HG02885 (cell line): ENCODE results near the gene ZSCAN31.

ENCODE experiments used
- ATAC-seq: cut with Tn5 transposase; IDR thresholded peaks from one replicate; pipeline ENCODE4 v1.9.1; 2021; ENCODE audit warnings: mild to moderate bottlenecking; ENCODE audit not compliant: unreplicated experiment, poor library complexity

ZSCAN31 gene

DNA sequence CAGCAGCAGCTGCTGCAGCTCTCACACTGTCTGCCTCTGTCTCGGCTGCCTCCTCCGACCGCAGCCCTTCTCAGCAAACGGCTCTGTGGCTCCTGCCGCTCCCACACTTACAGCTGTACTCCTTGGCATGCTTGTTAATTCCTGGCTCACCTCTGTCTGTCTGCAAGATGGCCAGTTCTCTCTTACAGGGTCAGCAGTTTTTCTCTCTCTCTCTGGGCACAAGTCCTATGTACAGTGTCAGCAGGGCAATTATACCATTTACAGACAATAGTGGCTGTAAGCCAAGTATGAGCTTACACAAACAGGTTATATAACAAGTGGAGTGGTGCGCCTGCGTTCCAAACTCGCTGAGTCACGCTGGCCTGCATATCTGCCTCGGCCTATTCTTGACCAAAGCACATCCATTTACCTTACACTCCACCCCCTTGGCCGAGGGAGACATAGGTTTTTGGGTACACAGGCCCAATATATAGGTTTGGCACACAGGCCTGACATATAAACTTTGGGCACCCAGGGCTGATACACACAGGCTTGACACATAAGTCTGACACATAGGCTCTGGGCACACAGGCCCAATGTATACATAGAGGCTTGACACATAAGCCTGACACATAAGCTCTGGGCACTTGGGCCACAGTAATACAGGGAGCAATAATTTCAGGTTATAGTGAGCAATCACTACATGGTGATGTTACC lies 18.2 kb upstream of the ZSCAN31 start:
- no peak for ATAC-seq

DNA sequence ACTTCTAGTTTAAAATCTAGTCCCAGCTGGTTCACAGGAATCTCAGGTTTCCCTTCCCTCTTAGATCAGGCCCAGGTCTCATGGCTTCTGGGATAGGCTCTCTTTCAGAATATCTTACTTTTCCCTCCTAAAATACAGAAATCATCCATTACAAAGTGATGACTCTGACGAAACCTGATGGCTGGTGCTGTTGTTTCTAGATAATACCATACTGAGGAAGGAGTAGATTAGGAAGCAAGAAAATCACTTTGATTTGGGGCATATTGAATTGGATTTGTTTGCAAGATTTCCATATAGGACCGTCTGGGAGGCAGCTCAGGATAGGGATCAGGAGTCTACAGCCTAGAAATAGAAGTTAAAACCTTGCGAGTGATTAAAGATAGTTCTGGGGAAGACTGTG lies 17.4 kb upstream of the ZSCAN31 start:
- no peak for ATAC-seq

- ATAC-seq: no peak
Observed at GRCh38 chr6:28351493-28351925, 15.6 kb upstream of the ZSCAN31 start.

DNA sequence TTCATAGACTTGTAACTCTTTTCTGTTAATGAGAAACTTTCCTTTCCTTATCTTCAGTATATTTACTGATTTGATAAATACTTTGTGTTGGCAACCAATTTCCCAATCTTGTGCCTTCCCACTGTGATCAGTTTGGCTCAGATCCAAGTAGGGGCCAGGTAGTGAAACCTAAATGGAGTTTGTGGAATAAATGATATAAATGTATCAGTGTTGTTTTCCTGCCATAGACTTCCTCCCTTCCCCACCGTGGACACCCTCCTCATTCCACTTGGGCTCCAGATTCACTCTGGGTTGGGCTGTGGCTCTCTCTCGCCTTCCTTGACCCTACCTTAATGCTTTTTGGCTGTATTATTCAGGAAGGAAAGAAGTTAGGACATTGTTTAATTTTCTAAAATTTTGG lies 15.1 kb upstream of the ZSCAN31 start:
- no peak for ATAC-seq

DNA sequence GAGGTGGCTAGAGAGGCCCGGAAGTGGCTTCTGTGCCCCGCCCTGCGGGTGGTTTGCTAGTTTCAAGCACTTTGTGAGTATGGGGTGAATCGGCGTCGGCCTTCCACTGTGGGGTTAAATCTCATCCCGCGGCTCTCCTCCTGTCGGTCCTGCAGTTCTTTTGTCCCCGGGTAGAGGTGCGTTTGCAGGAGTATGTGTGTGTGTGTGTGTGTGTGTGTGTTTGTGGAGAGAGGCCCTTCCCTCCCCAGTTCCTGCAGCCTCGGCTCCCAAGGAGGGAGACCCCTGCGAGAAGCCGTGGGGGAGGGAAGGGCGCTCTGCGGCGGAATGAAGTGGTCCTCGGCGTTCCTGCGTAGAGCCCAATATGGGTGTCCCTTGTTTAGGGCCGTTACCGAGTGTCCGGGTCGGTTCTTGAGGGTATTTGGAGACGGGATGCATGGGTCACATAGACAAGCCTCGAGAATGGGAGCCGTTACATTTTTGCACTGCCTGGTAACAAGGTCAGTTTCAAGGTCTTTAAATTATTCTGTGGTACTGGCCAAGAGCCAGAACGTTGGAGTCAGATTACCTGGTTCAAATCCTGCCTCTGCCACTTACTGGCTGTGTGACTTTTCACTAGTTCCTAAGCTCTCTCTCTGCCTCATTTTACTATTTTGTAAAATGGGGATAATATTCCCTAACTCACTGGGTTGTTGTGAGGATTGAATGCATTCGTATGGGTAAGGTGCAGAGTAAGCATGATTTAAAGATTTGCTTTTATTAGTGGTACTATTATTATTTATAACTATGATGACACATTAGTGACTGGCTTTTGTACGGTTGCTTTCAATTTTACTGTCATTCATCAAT lies 14.2 kb upstream of the ZSCAN31 start, which contains the start of gene ZKSCAN3:
Gene ZKSCAN3 (plus strand): TSS at position 56 of the 846 bp plus-strand sequence. CDS start 9,640 bp downstream, outside the sequence.
- ATAC-seq: peak; percentile 99

GRCh38 chr6:28349344-28349891 lies 13.5 kb upstream of the ZSCAN31 start:
- peak; percentile 20 for ATAC-seq

GRCh38 chr6:28347119-28347518 lies 11.2 kb upstream of the ZSCAN31 start:
- ATAC-seq: no peak

DNA sequence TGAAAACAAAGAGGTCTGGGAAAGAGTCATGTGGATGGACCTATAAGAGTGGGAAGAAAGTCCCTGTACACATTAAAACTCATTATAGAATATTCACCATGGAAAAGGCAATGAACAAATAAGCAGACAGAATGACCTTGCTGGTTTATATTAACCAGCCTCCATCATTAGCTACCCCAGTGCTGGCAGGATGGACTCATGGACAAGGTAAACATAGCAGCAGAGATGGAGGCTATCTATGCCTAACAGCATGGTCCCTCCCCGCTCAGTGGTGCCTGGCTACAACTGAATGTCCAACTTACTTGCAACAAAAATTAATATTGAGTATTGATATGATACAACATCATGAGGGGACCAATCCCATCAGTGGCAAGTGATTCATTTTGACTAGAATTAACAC lies 9.3 kb upstream of the ZSCAN31 start:
- ATAC-seq: no peak

- no peak for ATAC-seq
Observed at GRCh38 chr6:28343898-28344677, 8.1 kb upstream of the ZSCAN31 start.

- ATAC-seq: no peak
Observed at GRCh38 chr6:28340310-28341095, 4.6 kb upstream of the ZSCAN31 start.

- no peak for ATAC-seq
Observed at GRCh38 chr6:28337121-28337520, 1.2 kb upstream of the ZSCAN31 start.

DNA sequence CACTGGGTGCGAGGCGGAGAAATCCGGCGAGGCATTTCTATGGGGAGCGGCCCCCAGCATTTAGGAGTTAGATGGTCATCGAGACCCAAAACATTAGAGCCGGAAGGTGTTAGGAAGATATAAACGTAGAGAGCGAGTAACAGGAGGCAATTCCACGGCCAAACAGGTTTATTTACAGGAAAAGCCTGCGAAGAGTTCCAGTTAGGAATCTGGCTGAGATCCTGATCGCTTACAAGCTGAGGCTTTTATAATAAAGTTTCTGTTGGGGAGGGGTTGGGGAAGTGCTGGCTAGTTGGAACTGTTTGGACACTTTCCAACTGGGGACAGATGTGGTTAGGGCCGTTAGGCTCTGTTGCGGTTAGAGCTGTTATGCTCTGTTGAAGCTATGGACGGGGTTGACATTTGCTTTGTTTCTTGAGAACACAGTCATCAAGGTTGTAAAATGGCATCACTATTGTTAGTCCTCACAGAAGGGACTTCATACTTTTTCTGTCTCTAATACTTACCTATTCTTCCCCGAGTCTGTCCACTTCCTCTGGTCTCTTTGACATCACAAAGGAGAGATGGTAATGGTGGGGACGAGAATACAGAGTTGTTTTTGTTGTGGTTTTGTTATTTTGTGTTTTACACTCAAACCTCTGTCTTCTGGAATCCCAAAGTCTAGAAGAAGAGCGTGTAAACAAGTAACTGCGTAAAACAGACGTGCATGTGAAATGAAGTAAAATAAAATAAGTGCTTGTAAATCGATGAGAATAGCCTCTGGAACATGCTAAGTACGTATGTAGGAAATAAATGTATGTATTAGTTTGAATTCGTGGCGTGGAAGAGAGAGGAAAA lies 554 bp upstream of the ZSCAN31 start:
- peak; percentile 48 for ATAC-seq

- no peak for ATAC-seq
Observed at GRCh38 chr6:28335040-28335563, 846 bp downstream of the ZSCAN31 start.

- ATAC-seq: no peak
Observed at GRCh38 chr6:28334286-28335039, 1.5 kb downstream of the ZSCAN31 start.

- ATAC-seq: no peak
Observed at GRCh38 chr6:28333599-28334018, 2.3 kb downstream of the ZSCAN31 start.

- ATAC-seq: no peak
Observed at GRCh38 chr6:28333047-28333446, 2.9 kb downstream of the ZSCAN31 start.

DNA sequence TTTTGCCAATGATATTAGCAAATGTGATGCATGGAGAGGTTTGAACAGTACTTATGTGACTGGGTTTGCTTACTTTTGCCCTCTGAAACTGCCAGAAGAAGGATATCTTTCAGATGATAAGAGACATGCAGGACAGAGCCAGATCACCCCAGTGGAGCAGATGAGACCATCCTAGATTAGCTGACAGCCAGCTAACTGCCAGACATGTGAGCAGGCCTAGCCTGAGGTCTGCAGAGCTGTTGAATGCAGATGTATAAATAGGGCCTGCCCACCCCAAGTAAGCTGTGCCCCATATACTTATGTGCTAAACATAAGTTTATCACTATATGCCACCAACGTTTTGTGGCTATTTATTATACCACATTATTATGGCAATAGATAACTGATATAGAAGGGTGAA lies 5.9 kb downstream of the ZSCAN31 start:
- ATAC-seq: no peak
